Nephron progenitor cell (in vitro differentiated cells): Measurements from ENCODE around the gene RNF8.

Source experiments
- DNase-seq: peaks from one replicate; pipeline ENCODE4 v3.0.0; 2021
- H3K27ac Mint-ChIP-seq: 2 replicates; pipeline ENCODE4 v1.8.0; 2021; ENCODE audit warnings: mild to moderate bottlenecking, moderate library complexity, mixed read lengths
- H3K27me3 Mint-ChIP-seq: 2 replicates; pipeline ENCODE4 v1.8.0; 2021; ENCODE audit warnings: mild to moderate bottlenecking, low read depth, mixed read lengths; ENCODE audit not compliant: poor library complexity
- H3K36me3 Mint-ChIP-seq: 2 replicates; pipeline ENCODE4 v1.8.0; 2021; ENCODE audit warnings: low read depth, mixed read lengths
- H3K4me1 Mint-ChIP-seq: 2 replicates; pipeline ENCODE4 v1.8.0; 2021; ENCODE audit warnings: mixed read lengths
- H3K4me3 Mint-ChIP-seq: 2 replicates; pipeline ENCODE4 v1.8.0; 2021; ENCODE audit warnings: mild to moderate bottlenecking, moderate library complexity, mixed read lengths
- H3K9me3 Mint-ChIP-seq: 2 replicates; pipeline ENCODE4 v1.8.0; 2021; ENCODE audit warnings: mild to moderate bottlenecking, moderate library complexity, mixed read lengths
- TF ChIP-seq, protein P1 (sequence below): fragments of 200-600 bp; sonication (generic); IDR thresholded peaks from 2 replicates; pipeline ENCODE4 v1.5.0; 2021; ENCODE audit warnings: antibody characterized with exemption

Gene RNF8

GRCh38 chr6:37376078-37376743, 22.4 kb downstream of the RNF8 start:
- Mint-ChIP-seq H3K9me3 (no peaks in the 10 kb centered on the region), H3K27me3 (no peaks in the 10 kb centered on the region), H3K4me1 (no peaks in the 10 kb centered on the region), H3K27ac (no peak overlapping the region), H3K4me3 (no peak overlapping the region), H3K36me3 (peaks cover 41% of the 10 kb centered on the region)
- no peak for DNase-seq
- TF ChIP-seq, protein P1, sequence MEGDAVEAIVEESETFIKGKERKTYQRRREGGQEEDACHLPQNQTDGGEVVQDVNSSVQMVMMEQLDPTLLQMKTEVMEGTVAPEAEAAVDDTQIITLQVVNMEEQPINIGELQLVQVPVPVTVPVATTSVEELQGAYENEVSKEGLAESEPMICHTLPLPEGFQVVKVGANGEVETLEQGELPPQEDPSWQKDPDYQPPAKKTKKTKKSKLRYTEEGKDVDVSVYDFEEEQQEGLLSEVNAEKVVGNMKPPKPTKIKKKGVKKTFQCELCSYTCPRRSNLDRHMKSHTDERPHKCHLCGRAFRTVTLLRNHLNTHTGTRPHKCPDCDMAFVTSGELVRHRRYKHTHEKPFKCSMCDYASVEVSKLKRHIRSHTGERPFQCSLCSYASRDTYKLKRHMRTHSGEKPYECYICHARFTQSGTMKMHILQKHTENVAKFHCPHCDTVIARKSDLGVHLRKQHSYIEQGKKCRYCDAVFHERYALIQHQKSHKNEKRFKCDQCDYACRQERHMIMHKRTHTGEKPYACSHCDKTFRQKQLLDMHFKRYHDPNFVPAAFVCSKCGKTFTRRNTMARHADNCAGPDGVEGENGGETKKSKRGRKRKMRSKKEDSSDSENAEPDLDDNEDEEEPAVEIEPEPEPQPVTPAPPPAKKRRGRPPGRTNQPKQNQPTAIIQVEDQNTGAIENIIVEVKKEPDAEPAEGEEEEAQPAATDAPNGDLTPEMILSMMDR, result no peak

DNA sequence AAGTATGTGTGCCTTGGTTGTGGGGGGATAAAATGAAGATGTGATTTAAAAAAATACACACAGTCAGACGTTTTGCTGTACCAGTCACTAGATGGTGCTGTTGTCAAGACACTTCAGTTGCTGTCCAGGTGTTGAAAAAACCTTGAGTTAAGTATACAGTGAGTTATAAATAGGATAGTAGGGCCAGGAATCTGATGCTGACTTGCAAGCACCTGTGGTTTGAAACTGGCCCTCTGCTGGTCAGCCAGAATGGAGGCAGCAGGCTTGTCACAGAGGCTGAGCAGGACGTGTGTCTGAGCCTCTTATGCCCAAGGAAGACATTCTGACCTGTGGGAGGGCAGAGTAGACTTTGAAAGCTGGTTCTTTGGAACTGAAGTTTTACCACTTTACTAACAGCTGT, 27.8 kb downstream of the RNF8 start:
- H3K36me3 Mint-ChIP-seq, result peaks cover 45% of the 10 kb centered on the region
- peak; percentile 21 for DNase-seq
- H3K9me3 Mint-ChIP-seq, result no peaks in the 10 kb centered on the region
- no peak overlapping the region for H3K27ac Mint-ChIP-seq
- H3K4me1 Mint-ChIP-seq, result no peaks in the 10 kb centered on the region
- no peak overlapping the region for H3K4me3 Mint-ChIP-seq
- TF ChIP-seq, protein P1, result peak; percentile 47
- H3K27me3 Mint-ChIP-seq, result no peaks in the 10 kb centered on the region

GRCh38 chr6:37382994-37383765, 29.4 kb downstream of the RNF8 start:
- no peaks in the 10 kb centered on the region for H3K9me3 Mint-ChIP-seq
- DNase-seq, result no peak
- no peak overlapping the region for H3K27ac Mint-ChIP-seq
- H3K4me3 Mint-ChIP-seq, result no peak overlapping the region
- peaks cover 38% of the 10 kb centered on the region for H3K36me3 Mint-ChIP-seq
- TF ChIP-seq, protein P1, result no peak
- no peaks in the 10 kb centered on the region for H3K4me1 Mint-ChIP-seq
- H3K27me3 Mint-ChIP-seq, result no peaks in the 10 kb centered on the region

- no peaks in the 10 kb centered on the region for H3K9me3 Mint-ChIP-seq
- no peak overlapping the region for H3K4me3 Mint-ChIP-seq
- TF ChIP-seq, protein P1, result no peak
- H3K27ac Mint-ChIP-seq, result no peak overlapping the region
- H3K36me3 Mint-ChIP-seq, result peaks cover 14% of the 10 kb centered on the region
- H3K27me3 Mint-ChIP-seq, result no peaks in the 10 kb centered on the region
- no peaks in the 10 kb centered on the region for H3K4me1 Mint-ChIP-seq
- DNase-seq, result no peak
Observed at GRCh38 chr6:37388578-37388977, 34.8 kb downstream of the RNF8 start.

GRCh38 chr6:37389857-37390256, 36.1 kb downstream of the RNF8 start:
- peaks cover 11% of the 10 kb centered on the region for H3K36me3 Mint-ChIP-seq
- H3K27me3 Mint-ChIP-seq, result no peaks in the 10 kb centered on the region
- TF ChIP-seq, protein P1, result no peak
- no peak for DNase-seq
- no peak overlapping the region for H3K4me3 Mint-ChIP-seq
- no peaks in the 10 kb centered on the region for H3K9me3 Mint-ChIP-seq
- H3K27ac Mint-ChIP-seq, result no peak overlapping the region
- H3K4me1 Mint-ChIP-seq, result no peaks in the 10 kb centered on the region
